ENCODE measurements around the gene AFF3.

The AFF3 gene

GRCh38 chr2:100036793-100037192 is 105.6 kb downstream of the AFF3 start:
- no peak for DNase-seq
- no peaks in the 10 kb centered on the region for H3K27me3 ChIP-seq
- TF ChIP-seq CTCF (IDR thresholded peaks at IDR 0.05; ENCODE audit: low read depth, low read length): no peak
- no peaks in the 10 kb centered on the region for H3K9me3 ChIP-seq
- no peaks in the 10 kb centered on the region for H3K4me1 ChIP-seq
- H3K36me3 ChIP-seq: no peaks in the 10 kb centered on the region
- H3K4me3 ChIP-seq (ENCODE audit: low read depth, low read length): no peak overlapping the region

- H3K4me3 ChIP-seq (ENCODE audit: low read depth, low read length): no peak overlapping the region
- no peaks in the 10 kb centered on the region for H3K27me3 ChIP-seq
- H3K9me3 ChIP-seq: no peaks in the 10 kb centered on the region
- no peak for DNase-seq
- H3K36me3 ChIP-seq: no peaks in the 10 kb centered on the region
- H3K4me1 ChIP-seq: no peaks in the 10 kb centered on the region
- TF ChIP-seq CTCF (IDR thresholded peaks at IDR 0.05; ENCODE audit: low read depth, low read length): no peak
Observed at GRCh38 chr2:100036026-100036425, 106.4 kb downstream of the AFF3 start.

GRCh38 chr2:100034431-100034830 is 108.0 kb downstream of the AFF3 start:
- TF ChIP-seq CTCF (IDR thresholded peaks at IDR 0.05; ENCODE audit: low read depth, low read length): no peak
- no peaks in the 10 kb centered on the region for H3K36me3 ChIP-seq

GRCh38 chr2:100033976-100034375 is 108.4 kb downstream of the AFF3 start:
- Histone ChIP-seq H3K4me1 (no peaks in the 10 kb centered on the region), H3K27me3 (no peaks in the 10 kb centered on the region), H3K9me3 (no peaks in the 10 kb centered on the region), H3K36me3 (no peaks in the 10 kb centered on the region), H3K4me3 (ENCODE audit: low read depth, low read length) (no peak overlapping the region)
- no peak for TF ChIP-seq CTCF (IDR thresholded peaks at IDR 0.05; ENCODE audit: low read depth, low read length)
- DNase-seq: no peak

More at GRCh38 chr2:100034431-100034830, 108.0 kb downstream of the AFF3 start:
- no peak for DNase-seq
- no peak overlapping the region for H3K4me3 ChIP-seq (ENCODE audit: low read depth, low read length)
- no peaks in the 10 kb centered on the region for H3K4me1 ChIP-seq
- H3K9me3 ChIP-seq: no peaks in the 10 kb centered on the region
- H3K27me3 ChIP-seq: no peaks in the 10 kb centered on the region

- DNase-seq: no peak
- Histone ChIP-seq H3K4me3 (ENCODE audit: low read depth, low read length) (no peak overlapping the region), H3K4me1 (no peaks in the 10 kb centered on the region), H3K9me3 (no peaks in the 10 kb centered on the region), H3K36me3 (no peaks in the 10 kb centered on the region), H3K27me3 (no peaks in the 10 kb centered on the region)
- no peak for TF ChIP-seq CTCF (IDR thresholded peaks at IDR 0.05; ENCODE audit: low read depth, low read length)
Observed at GRCh38 chr2:100031604-100032003, 110.8 kb downstream of the AFF3 start.

GRCh38 chr2:100029460-100029859 is 112.9 kb downstream of the AFF3 start:
- Histone ChIP-seq H3K9me3 (no peaks in the 10 kb centered on the region), H3K36me3 (no peaks in the 10 kb centered on the region), H3K4me1 (no peaks in the 10 kb centered on the region), H3K27me3 (no peaks in the 10 kb centered on the region), H3K4me3 (ENCODE audit: low read depth, low read length) (no peak overlapping the region)
- DNase-seq: no peak
- TF ChIP-seq CTCF (IDR thresholded peaks at IDR 0.05; ENCODE audit: low read depth, low read length): no peak
